HepG2 (cell line): ENCODE measurements around the gene ZNF217. TPM values are rescaled to one million over a fixed set of nuclear protein-coding genes. Genes with fewer than 3 reads are reported as not detected.

Source experiments
- ATF7 ChIP-seq, 2 experiments: fragments of 450-650 bp in 1 of 2; sonication (generic) in 1 of 2; formaldehyde crosslinking in 1 of 2; IDR thresholded peaks; 2 replicates each; pipeline versions ENCODE4 v1.4.0 to v1.6.1; 2016 to 2020; ENCODE audit warnings: antibody characterized with exemption in 1 of 2, mild to moderate bottlenecking in 1 of 2, missing genetic modification reagents in 1 of 2
- CBX1 ChIP-seq: IDR thresholded peaks from one replicate; pipeline ENCODE4 v1.6.1; 2016; ENCODE audit warnings: antibody characterized with exemption, low read depth
- CENPX ChIP-seq: sonication (generic); formaldehyde crosslinking; IDR thresholded peaks from 2 replicates; pipeline ENCODE4 v1.9.0; 2021; ENCODE audit warnings: mild to moderate bottlenecking, missing genetic modification reagents, moderate library complexity
- KDM4B ChIP-seq: sonication (generic); formaldehyde crosslinking; IDR thresholded peaks from 2 replicates; pipeline ENCODE4 v1.4.0; 2020; ENCODE audit warnings: missing genetic modification reagents
- PRPF4 ChIP-seq: fragments of 200-400 bp; formaldehyde crosslinking; IDR thresholded peaks from 2 replicates; pipeline ENCODE4 v1.6.1; 2016; ENCODE audit warnings: low read length, low read depth; ENCODE audit not compliant: poor library complexity, severe bottlenecking
- RORA ChIP-seq: sonication (generic); formaldehyde crosslinking; IDR thresholded peaks from 2 replicates; pipeline ENCODE4 v1.5.0; 2020; ENCODE audit warnings: mild to moderate bottlenecking, missing genetic modification reagents, moderate library complexity
- SNAPC2 ChIP-seq: sonication (generic); formaldehyde crosslinking; IDR thresholded peaks from 2 replicates; pipeline ENCODE4 v1.8.1; 2022; ENCODE audit warnings: mild to moderate bottlenecking, missing genetic modification reagents
- SPEN ChIP-seq: sonication (generic); formaldehyde crosslinking; IDR thresholded peaks from 2 replicates; pipeline ENCODE4 v1.5.1; 2020; ENCODE audit warnings: low read depth, mild to moderate bottlenecking, missing genetic modification reagents
- SRSF1 ChIP-seq: fragments of 200-400 bp; formaldehyde crosslinking; optimal IDR thresholded peaks from 2 replicates; pipeline ENCODE3; 2017; ENCODE audit warnings: mild to moderate bottlenecking, low read depth, low read length, moderate library complexity
- WIZ ChIP-seq: sonication (generic); formaldehyde crosslinking; IDR thresholded peaks from 2 replicates; pipeline ENCODE4 v1.5.1; 2020; ENCODE audit warnings: mild to moderate bottlenecking, missing genetic modification reagents
- ZKSCAN8 ChIP-seq: IDR thresholded peaks from 2 replicates; pipeline ENCODE4 v1.6.1; 2016; ENCODE audit warnings: borderline replicate concordance, missing genetic modification reagents, missing compliant biosample characterization
- ZNF20 ChIP-seq: sonication (generic); formaldehyde crosslinking; IDR thresholded peaks from 2 replicates; pipeline ENCODE4 v1.4.0; 2020; ENCODE audit warnings: mild to moderate bottlenecking, moderate library complexity, missing genetic modification reagents
- ZNF326 ChIP-seq: sonication (generic); formaldehyde crosslinking; IDR thresholded peaks from 2 replicates; pipeline ENCODE4 v1.4.0; 2020; ENCODE audit warnings: missing genetic modification reagents, borderline replicate concordance
- ZNF44 ChIP-seq: sonication (generic); formaldehyde crosslinking; IDR thresholded peaks from 2 replicates; pipeline ENCODE4 v1.5.1; 2020; ENCODE audit warnings: mild to moderate bottlenecking, missing genetic modification reagents
- ZNF547 ChIP-seq: sonication (generic); formaldehyde crosslinking; IDR thresholded peaks from 2 replicates; pipeline ENCODE4 v1.5.1; 2020; ENCODE audit warnings: mild to moderate bottlenecking, missing genetic modification reagents
- ZNF629 ChIP-seq: sonication (generic); formaldehyde crosslinking; conservative IDR thresholded peaks from 2 replicates; pipeline ENCODE4 v1.5.0; 2020; ENCODE audit warnings: missing genetic modification reagents
- polyA plus RNA-seq, 8 experiments: library from polyadenylated mRNA; depleted of rRNA in 3 of 8; stranded (reverse) in 7 of 8; unstranded in 1 of 8; fragments of >200 nt; fragmentation: Illumina TruSeq in 4 of 8; extraction: Trizol in 4 of 8; gene quantifications; 2 replicates each; pipeline versions ENCODE4 v1.2.1 to v1.2.3, GENCODE V29; 2011 to 2016; ENCODE audit warnings: low read depth in 4 of 8, missing spikeins in 1 of 8, mixed read lengths in 1 of 8; ENCODE audit not compliant: insufficient read depth in 1 of 8
- total RNA-seq, 5 experiments: library from RNA; depleted of rRNA; stranded (reverse); fragments of >200 nt; fragmentation: Illumina TruSeq; extraction: Trizol; gene quantifications; 2 replicates each; pipeline ENCODE4 v1.2.3, GENCODE V29; 2016; ENCODE audit warnings: low read depth in 1 of 5
- TF ChIP-seq, protein P1 (sequence below): sonication (generic); formaldehyde crosslinking; IDR thresholded peaks from 2 replicates; pipeline ENCODE4 v1.9.0; 2021; ENCODE audit warnings: missing genetic modification reagents, mild to moderate bottlenecking, borderline replicate concordance
- TF ChIP-seq, protein P2 (sequence below): sonication (generic); formaldehyde crosslinking; IDR thresholded peaks from 2 replicates; pipeline ENCODE4 v1.4.0; 2020; ENCODE audit warnings: mild to moderate bottlenecking, missing genetic modification reagents
- TF ChIP-seq, protein P3 (sequence below): sonication (generic); formaldehyde crosslinking; IDR thresholded peaks from 2 replicates; pipeline ENCODE4 v1.4.0; 2020; ENCODE audit warnings: missing genetic modification reagents, borderline replicate concordance
- TF ChIP-seq, protein P4 (sequence below): IDR thresholded peaks from 2 replicates; pipeline ENCODE4 v1.6.1; 2018; ENCODE audit warnings: missing genetic modification reagents, mild to moderate bottlenecking, missing compliant biosample characterization
- TF ChIP-seq, protein P5 (sequence below): sonication (generic); formaldehyde crosslinking; IDR thresholded peaks from 2 replicates; pipeline ENCODE4 v1.8.1; 2023; ENCODE audit warnings: missing genetic modification reagents, inconsistent platforms, borderline replicate concordance

ZNF217 gene
- total and polyA plus RNA-seq, 2 of the 13 experiments (the other 11 are each of a cell fraction or from before 2014, with no cell fraction given) = 22.3 to 29.8 TPM

DNA sequence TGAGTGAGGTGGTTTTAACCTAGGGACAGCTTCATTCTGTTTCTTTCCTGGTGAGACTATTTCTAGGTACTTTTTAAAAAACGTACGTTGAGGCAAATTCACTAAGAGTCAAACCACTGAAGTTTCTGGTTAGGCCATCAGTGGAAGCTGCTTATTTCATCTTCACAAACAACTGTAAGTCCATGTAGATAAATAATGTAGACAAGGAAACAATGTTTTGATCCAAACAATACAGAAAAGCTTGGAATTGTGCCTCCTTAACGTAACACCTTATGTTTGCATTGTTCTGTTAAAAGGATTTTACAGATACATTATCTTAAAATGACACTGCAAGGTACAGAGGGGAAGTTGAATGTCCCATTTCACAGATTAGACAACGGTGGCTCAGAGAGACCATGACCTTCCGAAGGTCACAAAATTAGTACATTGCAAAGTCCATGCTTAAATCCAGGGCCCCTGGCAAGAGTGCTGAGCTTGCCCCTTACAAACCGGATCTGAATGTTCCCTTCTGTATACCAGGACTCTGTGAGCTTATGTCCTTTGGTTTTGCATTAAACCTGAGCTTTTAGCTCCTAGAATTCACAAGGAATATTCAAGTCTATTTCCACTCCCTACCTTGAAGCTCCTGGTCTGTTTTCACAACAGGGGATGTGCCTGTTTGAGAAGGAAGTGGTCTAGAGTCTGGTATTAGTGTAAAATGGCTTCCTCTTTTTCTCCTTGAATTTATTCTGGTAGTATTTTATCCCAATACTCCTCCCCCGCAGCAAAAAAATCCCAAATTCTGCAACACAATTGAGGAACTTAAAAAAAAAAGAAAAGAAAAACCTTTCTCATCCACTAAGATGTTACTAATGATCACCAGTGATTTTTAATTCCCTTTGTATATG lies 28.9 kb upstream of the ZNF217 start (continued):
- TF ChIP-seq SRSF1 = no peak
- TF ChIP-seq ATF7 (IDR thresholded peaks at IDR 0.05) = no peak
- no peak for TF ChIP-seq ATF7 (CRISPR knock-in tag; IDR thresholded peaks at IDR 0.05)
- TF ChIP-seq, protein P1, sequence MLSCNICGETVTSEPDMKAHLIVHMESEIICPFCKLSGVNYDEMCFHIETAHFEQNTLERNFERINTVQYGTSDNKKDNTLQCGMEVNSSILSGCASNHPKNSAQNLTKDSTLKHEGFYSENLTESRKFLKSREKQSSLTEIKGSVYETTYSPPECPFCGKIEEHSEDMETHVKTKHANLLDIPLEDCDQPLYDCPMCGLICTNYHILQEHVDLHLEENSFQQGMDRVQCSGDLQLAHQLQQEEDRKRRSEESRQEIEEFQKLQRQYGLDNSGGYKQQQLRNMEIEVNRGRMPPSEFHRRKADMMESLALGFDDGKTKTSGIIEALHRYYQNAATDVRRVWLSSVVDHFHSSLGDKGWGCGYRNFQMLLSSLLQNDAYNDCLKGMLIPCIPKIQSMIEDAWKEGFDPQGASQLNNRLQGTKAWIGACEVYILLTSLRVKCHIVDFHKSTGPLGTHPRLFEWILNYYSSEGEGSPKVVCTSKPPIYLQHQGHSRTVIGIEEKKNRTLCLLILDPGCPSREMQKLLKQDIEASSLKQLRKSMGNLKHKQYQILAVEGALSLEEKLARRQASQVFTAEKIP (CRISPR knock-in tag) = no peak
- TF ChIP-seq ZNF20 (CRISPR knock-in tag) = no peak; the same call in 1 of the 2 replicates
- no peak for TF ChIP-seq RORA
- no peak for TF ChIP-seq ZKSCAN8 (CRISPR knock-in tag)
- no peak for TF ChIP-seq ZNF547
- no peak for TF ChIP-seq ZNF44 (CRISPR knock-in tag)
- no peak; the same call in 1 of the 2 replicates for TF ChIP-seq WIZ (CRISPR knock-in tag)
- TF ChIP-seq PRPF4 = no peak
- TF ChIP-seq CBX1 = peak; percentile 86
- TF ChIP-seq ZNF326 (CRISPR knock-in tag) = no peak
- TF ChIP-seq, protein P2, sequence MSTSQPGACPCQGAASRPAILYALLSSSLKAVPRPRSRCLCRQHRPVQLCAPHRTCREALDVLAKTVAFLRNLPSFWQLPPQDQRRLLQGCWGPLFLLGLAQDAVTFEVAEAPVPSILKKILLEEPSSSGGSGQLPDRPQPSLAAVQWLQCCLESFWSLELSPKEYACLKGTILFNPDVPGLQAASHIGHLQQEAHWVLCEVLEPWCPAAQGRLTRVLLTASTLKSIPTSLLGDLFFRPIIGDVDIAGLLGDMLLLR (CRISPR knock-in tag) = no peak
- no peak for TF ChIP-seq KDM4B (CRISPR knock-in tag)
- TF ChIP-seq SPEN = no peak
- TF ChIP-seq CENPX (CRISPR knock-in tag) = no peak
- TF ChIP-seq SNAPC2 = no peak
- TF ChIP-seq, protein P3, sequence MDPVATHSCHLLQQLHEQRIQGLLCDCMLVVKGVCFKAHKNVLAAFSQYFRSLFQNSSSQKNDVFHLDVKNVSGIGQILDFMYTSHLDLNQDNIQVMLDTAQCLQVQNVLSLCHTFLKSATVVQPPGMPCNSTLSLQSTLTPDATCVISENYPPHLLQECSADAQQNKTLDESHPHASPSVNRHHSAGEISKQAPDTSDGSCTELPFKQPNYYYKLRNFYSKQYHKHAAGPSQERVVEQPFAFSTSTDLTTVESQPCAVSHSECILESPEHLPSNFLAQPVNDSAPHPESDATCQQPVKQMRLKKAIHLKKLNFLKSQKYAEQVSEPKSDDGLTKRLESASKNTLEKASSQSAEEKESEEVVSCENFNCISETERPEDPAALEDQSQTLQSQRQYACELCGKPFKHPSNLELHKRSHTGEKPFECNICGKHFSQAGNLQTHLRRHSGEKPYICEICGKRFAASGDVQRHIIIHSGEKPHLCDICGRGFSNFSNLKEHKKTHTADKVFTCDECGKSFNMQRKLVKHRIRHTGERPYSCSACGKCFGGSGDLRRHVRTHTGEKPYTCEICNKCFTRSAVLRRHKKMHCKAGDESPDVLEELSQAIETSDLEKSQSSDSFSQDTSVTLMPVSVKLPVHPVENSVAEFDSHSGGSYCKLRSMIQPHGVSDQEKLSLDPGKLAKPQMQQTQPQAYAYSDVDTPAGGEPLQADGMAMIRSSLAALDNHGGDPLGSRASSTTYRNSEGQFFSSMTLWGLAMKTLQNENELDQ = no peak
- TF ChIP-seq ZNF629 = peak; percentile 100
- TF ChIP-seq, protein P4, sequence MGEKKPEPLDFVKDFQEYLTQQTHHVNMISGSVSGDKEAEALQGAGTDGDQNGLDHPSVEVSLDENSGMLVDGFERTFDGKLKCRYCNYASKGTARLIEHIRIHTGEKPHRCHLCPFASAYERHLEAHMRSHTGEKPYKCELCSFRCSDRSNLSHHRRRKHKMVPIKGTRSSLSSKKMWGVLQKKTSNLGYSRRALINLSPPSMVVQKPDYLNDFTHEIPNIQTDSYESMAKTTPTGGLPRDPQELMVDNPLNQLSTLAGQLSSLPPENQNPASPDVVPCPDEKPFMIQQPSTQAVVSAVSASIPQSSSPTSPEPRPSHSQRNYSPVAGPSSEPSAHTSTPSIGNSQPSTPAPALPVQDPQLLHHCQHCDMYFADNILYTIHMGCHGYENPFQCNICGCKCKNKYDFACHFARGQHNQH (CRISPR knock-in tag) = no peak
- TF ChIP-seq, protein P5, sequence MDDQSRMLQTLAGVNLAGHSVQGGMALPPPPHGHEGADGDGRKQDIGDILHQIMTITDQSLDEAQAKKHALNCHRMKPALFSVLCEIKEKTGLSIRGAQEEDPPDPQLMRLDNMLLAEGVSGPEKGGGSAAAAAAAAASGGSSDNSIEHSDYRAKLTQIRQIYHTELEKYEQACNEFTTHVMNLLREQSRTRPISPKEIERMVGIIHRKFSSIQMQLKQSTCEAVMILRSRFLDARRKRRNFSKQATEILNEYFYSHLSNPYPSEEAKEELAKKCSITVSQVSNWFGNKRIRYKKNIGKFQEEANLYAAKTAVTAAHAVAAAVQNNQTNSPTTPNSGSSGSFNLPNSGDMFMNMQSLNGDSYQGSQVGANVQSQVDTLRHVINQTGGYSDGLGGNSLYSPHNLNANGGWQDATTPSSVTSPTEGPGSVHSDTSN (CRISPR knock-in tag) = no peak
